HG02610 (cell line): Measurements from ENCODE around the gene SHROOM3.

Source experiments
- ATAC-seq: cut with Tn5 transposase; IDR thresholded peaks from one replicate; pipeline ENCODE4 v1.9.1; 2021; ENCODE audit warnings: mild to moderate bottlenecking, moderate library complexity; ENCODE audit not compliant: unreplicated experiment

Gene SHROOM3

GRCh38 chr4:76535603-76536372 lies 100.8 kb downstream of the SHROOM3 start:
- ATAC-seq = no peak

DNA sequence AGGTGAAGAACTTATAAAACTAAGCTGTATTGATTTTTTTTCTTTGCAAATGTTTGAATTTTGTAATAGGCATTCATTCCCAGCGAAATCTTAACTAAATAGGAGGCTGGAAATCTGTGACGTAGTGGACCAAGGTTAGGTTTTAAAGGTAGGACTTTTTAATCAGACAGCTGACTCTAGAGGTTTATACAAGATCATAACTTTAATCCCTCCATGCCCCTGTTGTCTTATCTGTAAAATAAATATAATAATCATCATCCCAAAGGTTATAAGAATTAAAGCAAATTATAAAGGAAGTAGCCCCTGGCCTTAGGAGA lies 101.3 kb downstream of the SHROOM3 start:
- no peak for ATAC-seq

DNA sequence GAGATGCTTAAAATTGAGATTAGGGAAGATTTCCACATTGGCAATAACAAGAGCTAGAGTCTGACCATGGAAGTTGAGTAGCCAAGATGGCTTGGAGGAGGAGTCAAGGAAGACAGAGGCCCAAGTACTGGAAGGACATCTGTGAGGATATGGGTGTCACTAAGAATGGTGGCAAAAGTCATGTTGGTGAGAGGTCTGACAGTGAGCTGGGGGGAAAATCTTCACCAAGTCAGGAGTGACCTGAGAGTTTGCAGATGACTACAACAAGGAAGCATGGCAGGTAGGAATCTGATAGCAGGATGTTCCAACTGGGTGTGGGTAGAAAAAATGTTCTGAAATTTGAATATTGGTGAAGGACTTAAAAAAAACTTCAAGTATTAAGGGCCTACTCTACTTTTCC lies 103.3 kb downstream of the SHROOM3 start:
- ATAC-seq = no peak

DNA sequence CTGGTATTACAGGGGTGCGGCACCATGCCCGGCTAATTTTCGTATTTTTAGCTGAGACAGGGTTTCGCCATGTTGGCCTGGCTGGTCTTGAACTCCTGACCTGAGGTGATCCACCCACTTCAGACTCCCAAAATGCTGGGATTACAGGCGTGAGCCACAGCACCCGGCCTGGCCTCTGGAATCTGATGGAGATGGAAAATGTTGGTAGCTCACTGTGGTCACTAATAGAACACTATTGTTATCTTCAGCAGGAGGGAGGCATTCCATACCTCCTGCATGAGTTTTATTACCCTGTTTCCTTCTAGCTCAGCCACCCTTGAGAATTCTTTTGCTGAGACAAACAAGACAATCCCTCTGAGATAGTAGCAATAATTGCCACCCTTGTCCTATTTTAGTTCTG lies 105.0 kb downstream of the SHROOM3 start:
- no peak for ATAC-seq

- no peak for ATAC-seq
These were observed 105.5 kb downstream of the SHROOM3 start for GRCh38 chr4:76540486-76540885.

DNA sequence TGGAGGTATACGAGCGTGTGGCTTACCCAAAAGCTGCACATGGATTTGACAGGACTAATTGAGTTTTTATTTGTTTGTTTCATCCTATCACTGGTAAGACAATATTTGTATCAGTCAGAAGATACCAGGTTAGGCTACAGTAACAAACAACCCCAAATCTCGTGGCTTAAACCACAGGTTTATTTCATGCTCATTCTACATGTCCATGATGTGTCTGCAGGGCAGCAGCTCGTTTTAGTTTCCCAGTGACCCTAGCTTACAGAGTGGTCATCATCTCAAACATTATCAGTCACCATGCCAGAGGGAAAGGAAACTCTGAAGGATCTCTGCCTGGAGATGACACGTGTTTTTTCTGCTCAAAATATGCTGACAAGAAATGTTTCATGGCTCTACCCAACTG lies 108.3 kb downstream of the SHROOM3 start:
- ATAC-seq = no peak

DNA sequence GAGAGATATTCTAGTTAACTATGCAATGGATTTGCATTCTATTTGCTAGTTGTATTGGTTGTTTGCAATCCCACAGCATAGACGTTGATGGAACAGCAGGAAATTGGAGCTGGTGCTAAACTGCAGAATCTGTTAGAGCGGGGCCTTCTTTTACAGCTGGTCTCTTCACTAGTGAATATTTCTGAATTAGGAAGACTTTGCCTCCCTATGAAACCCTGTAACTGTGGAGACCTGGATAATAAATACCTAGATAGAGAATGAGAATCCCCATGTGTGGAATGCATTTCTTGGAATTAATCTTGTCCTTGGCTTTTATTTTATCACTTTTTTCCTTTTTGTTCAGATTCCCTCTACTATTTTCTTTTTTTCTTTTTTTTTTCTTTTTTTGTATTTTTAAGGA lies 109.7 kb downstream of the SHROOM3 start:
- ATAC-seq = no peak

DNA sequence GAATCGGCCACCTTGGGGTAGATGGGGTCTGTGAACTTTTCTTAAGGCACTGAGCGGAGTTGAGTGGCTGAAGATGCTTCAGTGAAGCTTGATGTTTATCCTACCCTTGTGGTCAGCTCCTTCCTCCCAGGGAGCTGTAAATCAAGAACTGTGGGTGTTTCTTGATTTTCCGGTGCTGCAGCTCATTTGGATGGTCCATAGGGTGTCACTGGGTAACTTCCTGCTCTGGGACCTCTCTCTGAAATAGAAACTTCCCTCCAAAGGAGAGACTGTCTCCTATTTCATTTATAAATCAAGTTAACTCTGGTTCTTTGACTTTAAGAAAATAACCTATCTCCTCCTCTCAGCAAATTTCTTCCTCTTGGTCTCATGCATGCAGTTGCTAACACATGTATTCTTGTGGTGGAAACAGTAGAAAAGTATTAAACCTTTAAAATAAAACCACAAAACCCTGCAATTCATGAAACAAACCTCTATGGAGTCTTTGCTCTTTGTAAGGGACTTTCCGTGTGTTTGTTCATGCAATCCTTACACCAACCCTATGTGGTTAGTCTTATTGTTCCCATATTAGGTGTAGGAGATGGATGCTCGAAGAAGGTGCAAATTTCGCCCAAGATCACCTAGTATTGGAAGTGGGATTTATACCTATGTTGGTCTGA lies 110.3 kb downstream of the SHROOM3 start:
- ATAC-seq = no peak

DNA sequence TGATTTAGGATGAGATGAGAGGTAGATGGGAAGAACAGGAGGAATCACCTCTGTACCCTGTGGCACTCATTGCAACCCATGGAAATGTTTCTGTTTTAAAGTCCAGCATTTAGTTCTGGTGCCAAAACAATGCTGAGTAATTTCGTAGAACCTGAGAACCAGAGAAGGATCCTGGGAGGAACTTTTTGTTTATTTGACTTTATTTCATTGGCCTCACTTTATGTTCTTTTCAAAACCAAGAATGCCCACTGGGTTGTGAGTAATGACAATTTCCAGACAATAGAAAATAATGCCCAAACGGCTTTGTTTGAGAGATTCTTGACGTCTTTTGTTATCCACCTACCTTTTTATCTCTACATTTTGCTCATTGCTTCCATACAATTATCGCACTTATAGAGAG lies 111.3 kb downstream of the SHROOM3 start:
- no peak for ATAC-seq

DNA sequence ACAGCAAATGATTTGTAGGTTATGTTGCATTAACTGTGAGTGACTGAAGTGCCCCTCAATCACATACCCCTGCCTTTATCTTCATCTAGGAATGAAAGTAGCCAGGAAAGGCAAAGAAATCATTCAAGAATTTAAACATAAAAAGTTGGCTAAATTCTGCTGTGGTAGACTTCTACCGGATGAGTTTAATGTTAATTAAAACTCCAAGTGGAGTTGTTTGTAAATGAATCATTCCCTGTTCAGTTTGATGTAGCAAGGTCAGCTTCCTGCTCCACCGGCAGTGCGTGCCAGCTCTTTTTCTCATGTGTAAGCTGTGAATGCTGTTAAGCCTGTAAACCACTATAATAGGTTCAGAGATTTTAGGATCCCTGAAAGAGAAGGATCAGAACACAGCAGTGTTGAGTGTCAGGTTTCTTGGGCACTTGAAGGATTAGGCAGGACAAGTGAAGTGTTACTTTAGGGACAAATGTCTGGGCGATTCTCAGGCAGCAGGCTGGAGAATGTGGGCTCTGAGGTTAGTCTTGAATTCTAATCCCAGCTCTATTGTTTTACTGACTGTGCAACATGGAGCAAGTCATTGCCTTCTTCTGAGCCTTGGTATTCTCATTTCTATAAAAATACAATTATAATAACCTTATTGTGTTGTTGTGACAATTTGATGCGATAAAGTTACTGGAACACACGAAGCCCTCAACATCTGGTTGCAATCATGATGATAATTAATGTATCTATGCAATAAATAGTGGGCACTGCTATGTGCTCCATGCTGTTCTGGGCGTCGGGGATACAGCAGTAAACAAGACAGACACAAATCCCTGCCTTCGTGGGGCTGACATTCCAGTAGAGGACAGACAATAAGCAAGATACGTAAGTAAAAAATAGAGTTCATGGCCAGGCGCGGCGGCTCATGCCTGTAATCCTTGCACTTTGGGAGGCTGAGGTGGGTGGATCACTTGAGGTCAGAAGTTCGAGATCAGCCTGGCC lies 112.0 kb downstream of the SHROOM3 start:
- ATAC-seq = no peak

- no peak for ATAC-seq
These were observed 113.7 kb downstream of the SHROOM3 start for GRCh38 chr4:76548704-76549103.

DNA sequence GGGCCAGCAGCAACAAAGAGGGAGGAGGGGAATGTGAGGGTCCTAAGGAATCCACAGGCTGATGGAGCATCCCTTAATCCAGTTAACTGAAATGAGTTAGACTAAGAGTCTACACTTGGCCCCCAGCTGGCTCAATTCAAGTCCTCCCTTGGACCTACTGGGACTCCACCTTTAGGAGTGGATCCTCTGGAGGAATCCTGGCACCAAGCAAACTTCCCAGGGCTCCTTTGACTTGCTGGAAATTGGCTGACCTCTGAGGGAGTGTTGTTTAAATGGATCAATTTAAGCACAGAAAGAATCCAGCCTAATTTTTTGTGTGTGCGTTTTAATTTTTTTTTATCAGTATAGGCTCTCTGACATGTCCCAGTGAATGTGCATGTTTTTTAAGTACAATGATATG lies 114.7 kb downstream of the SHROOM3 start:
- no peak for ATAC-seq

DNA sequence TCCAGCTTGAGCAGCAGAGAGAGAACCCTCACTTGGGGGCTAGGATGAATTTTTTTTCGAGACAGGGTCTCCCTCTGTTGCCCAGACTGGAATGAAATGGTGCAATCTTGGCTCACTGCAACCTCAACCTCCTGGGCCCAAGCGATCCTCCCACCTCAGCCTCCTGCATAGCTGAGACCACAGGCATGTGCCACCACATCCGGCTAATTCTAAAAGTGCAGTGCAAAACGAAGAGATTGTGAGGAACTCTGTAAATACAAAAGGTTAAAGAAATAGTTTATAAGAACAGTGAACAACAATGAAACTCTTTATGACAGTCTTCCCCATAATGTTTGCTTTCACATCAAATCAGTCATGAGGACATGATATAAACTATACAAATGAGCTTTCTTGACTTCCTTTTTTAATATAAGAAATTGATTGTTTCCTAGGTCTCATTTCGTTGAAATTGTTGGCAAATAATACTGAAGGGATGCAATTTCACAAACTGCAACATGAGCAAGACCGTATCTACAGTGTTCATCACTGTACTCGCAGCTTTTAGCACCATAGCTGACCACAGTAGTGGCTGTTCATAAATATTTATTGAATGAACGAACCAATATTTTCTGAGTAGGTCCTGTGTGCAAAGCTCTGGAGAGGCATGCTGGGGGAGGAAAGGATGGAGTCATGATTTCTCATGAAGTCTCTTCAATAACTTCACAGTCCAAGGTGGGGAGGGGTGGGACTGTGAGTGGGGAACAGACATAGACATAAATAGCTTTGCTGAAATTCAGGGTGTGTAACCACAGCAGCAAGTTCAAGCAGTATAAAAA lies 116.1 kb downstream of the SHROOM3 start:
- no peak for ATAC-seq

- ATAC-seq = no peak
These were observed 119.6 kb downstream of the SHROOM3 start for GRCh38 chr4:76554630-76555029.

GRCh38 chr4:76556452-76556851 lies 121.4 kb downstream of the SHROOM3 start:
- ATAC-seq = no peak

DNA sequence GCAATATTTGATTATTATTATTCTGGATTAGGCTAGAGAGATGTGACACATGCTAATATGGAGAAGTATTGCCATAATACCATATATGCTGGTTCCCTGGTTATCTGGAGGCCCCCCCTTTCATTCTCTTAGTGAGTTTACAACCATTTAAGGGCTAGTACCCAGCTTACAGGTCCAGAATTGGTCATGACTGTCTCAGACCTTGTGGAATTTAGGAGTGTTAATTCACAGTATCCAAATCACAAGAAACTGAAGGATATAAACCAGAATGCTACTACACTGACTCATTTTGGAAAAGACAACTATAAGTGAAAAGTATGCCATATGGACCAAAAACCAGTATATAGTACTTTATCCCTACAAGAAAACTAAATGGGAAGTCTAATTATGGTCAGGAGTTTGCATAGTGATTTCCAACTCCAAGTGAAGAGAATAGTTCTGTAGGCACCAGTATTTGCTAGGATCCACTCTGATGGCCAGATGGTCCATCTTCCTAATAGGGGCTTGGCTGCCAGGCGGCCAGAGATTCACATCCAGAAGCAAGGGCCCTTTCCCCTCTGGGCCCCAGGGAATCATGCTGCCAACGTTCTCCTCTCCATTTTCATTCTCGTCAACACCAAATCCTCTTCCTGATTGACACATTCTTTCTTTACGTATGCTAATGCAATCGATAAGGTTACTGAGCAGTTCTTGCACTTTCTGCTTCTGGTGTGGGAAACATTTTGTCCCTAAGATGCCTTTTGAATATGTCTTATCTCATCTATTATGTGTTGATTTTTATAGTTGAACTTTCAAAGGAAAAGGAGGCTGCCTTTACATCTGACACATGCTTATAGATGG lies 123.6 kb downstream of the SHROOM3 start:
- no peak for ATAC-seq

- ATAC-seq = no peak
These were observed 124.4 kb downstream of the SHROOM3 start for GRCh38 chr4:76559236-76560071.

- ATAC-seq = no peak
These were observed 127.1 kb downstream of the SHROOM3 start for GRCh38 chr4:76562161-76562560.

GRCh38 chr4:76562836-76563453 lies 127.9 kb downstream of the SHROOM3 start:
- ATAC-seq = no peak
